ENCODE results near the gene ABCA4.

GRCh38 chr1:94092210-94092613 lies 28.7 kb downstream of the ABCA4 start:
- TF ChIP-seq EZH2 (IDR thresholded peaks at IDR 0.05; ENCODE audit: borderline replicate concordance, low read depth, low read length, severe bottlenecking), result no peak
- TF ChIP-seq CTCF (IDR thresholded peaks at IDR 0.05; ENCODE audit: borderline replicate concordance, extremely low read depth, low read length, poor library complexity, severe bottlenecking), result no peak

Measured in DND-41 (cell line).